ENCODE measurements around the gene FAM181B. TPM values are rescaled to one million over a fixed set of nuclear protein-coding genes. Genes with fewer than 3 reads are reported as not detected.

The FAM181B gene
- total RNA-seq, 1 experiment from 2014 or later, result not detected

DNA sequence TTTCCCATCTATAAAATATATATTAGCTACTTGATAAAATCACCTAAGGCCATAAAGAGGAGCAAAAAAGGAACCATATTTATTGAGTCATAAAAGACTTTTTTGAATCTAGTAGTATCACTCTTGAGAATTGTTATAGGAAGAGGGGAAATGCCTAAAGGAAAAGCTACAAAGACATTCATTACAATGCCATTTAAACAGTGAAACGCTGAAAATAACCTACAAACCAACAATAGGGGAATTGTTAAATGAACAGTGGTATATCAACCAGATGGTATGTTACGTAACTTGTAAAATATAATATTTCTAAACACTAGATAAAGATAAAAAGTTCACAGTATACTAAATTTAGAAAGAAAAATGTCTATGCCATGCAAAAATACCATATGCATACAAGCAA lies 47.5 kb downstream of the FAM181B start:
- DNase-seq (ENCODE audit: extremely low read depth, low read depth), result no peak

DNA sequence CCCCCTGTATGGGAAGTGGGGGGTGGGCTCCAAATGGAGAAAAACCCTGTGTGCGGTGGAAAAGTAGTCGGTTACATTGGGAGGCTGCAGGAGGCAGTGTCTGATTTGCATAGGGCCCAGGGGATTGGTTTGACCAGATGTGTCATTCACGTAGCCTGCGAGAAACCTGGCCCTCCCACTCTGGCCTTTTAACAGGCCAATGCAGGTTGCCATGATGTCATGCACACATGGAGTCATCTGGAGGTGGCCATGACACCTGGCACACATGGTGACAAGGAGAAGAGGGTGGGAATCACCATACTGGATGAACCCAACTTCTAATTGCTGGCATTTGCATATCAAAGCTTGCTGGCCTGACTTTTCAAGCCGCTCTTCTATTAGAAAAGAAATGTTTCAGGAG lies 50.6 kb downstream of the FAM181B start:
- DNase-seq (ENCODE audit: extremely low read depth, low read depth), result no peak

DNA sequence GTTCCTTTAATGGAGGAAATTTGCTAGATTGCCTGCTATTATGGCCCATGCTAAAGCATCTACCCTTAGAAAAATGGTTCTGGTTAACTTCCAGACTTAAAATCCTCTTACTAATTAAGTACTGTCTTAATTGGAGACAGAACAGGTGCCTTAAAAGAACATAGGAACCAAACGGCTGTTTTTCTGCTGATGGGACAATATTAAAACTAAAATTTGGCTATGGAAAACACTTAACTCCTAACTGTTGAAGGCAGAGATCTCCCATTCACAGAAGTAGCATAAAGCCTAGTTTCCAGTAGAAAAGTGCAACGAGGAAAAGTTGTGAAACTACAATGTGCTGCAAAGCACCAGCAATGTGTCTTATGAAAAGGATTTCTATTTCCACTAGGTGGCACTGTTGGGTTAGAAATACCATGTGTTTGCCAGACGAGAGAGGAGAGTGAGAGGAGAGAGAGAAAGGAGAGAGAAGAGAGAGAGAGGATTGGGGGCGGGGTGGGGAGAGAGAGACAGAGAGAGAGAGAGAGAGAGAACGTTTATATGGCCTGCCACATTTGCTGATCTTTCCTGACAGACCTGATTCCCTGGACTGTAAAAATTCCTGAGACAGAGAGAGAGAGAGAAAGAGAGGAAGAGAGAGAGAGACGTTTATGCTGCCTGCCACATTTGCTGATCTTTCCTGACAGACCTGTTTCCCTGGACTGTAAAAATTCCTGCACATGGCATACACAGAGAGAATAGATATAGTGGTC lies 51.5 kb downstream of the FAM181B start:
- DNase-seq (ENCODE audit: extremely low read depth, low read depth), result peak; percentile 72

DNA sequence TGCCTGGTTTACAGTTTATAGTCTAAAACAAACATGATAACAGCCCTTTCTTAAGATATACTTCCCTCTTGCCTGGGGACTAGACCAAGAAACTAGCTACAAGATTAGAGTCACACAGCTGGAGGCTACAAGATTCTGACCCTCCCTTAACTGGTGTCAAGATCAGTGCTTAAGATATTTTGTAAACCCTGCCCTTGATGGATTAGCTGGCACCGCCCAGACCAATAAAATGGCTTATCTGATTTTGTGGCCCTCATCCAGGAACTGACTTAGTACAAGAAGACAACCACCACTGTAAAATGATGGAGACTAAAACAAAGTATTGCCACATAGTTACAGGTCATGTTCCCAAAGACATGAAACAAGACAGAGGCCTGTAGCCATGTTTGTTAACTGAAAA lies 53.4 kb downstream of the FAM181B start:
- DNase-seq (ENCODE audit: extremely low read depth, low read depth), result no peak

Small RNA genes lying within 50 kb of the gene (small RNA-seq; reads per million reads assigned to genes)
- 0.02 to 0.88 reads per million in 2 experiments for gene RPS28P7

Other genes with a start within 250 kb of the FAM181B start
- gene PRCP, start 166.6 kb upstream of the FAM181B start, total RNA-seq (2014; rRNA removed; shearing (Covaris generic)), result 65.2 and 67.9 TPM in 2 replicates
- 10.9 and 12.8 TPM in 2 replicates for gene DDIAS, start 167.9 kb upstream of the FAM181B start, total RNA-seq (2014; rRNA removed; shearing (Covaris generic))

Data from NCI-H460 (cell line).